Kidney (tissue), 14 donors: ENCODE results near the gene E2F1. TPM values are rescaled to one million over a fixed set of nuclear protein-coding genes. Genes with fewer than 3 reads are reported as not detected.

ENCODE experiments used
- DNase-seq, 5 donors: peaks; one replicate each; pipeline ENCODE4 v3.0.0-alpha.2; 2013 to 2020
- FAIRE-seq: peaks from 2 replicates; lab custom pipeline; 2012; peaks lifted over from hg19 to GRCh38; lab: Jason Lieb, UNC
- H3K27ac ChIP-seq, 2 donors: one replicate each; pipeline ENCODE4 v1.7.0; 2013; ENCODE audit warnings: low read depth in 2 of 2, low read length in 2 of 2, inconsistent platforms in 1 of 2
- H3K27me3 ChIP-seq: one replicate; pipeline ENCODE4 v1.7.1; 2013; ENCODE audit warnings: low read length, inconsistent platforms; ENCODE audit not compliant: control insufficient read depth, insufficient read depth
- H3K36me3 ChIP-seq, 3 donors: one replicate each; pipeline versions ENCODE4 v1.7.0 to v1.7.1; 2013; ENCODE audit warnings: low read length in 3 of 3, control low read depth in 1 of 3, inconsistent platforms in 1 of 3; ENCODE audit not compliant: insufficient read depth in 3 of 3, control insufficient read depth in 2 of 3
- H3K4me1 ChIP-seq, 3 donors: one replicate each; pipeline versions ENCODE4 v1.7.0 to v1.7.1; 2013; ENCODE audit warnings: low read length in 3 of 3, inconsistent platforms in 1 of 3, low read depth in 1 of 3; ENCODE audit not compliant: control insufficient read depth in 2 of 3, insufficient read depth in 2 of 3
- H3K4me3 ChIP-seq, 3 donors: one replicate each; pipeline versions ENCODE4 v1.7.0 to v1.8.1; 2013; ENCODE audit warnings: low read length in 3 of 3, control low read depth in 1 of 3, inconsistent platforms in 1 of 3
- H3K9ac ChIP-seq, 3 donors: one replicate each; pipeline versions ENCODE4 v1.7.0 to v1.7.1; 2013; ENCODE audit warnings: low read length in 3 of 3, control low read depth in 1 of 3, inconsistent platforms in 1 of 3
- H3K9me3 ChIP-seq, 3 donors: one replicate each; pipeline versions ENCODE4 v1.7.0 to v1.7.1; 2013; ENCODE audit warnings: low read length in 3 of 3, control low read depth in 1 of 3, inconsistent platforms in 1 of 3; ENCODE audit not compliant: control insufficient read depth in 2 of 3, insufficient read depth in 1 of 3
- CTCF ChIP-seq: IDR thresholded peaks from 3 replicates; pipeline ENCODE4 v1.5.1; 2012; ENCODE audit warnings: mild to moderate bottlenecking, moderate library complexity, borderline replicate concordance; ENCODE audit not compliant: insufficient read depth; ENCODE audit errors: extremely low read depth
- intact Hi-C: fragments of 100-400 bp; cut with DNase I; formaldehyde crosslinking; loops from one replicate; pipeline ENCODE4 v1.11.1; 2022
- polyA plus RNA-seq: library from polyadenylated mRNA; stranded (reverse); fragments of 350-450 nt; fragmentation: Illumina TruSeq; extraction: RNeasy Lipid Tissue Mini Kit (QIAGEN cat#74804); gene quantifications from one replicate; pipeline ENCODE4 v1.2.3, GENCODE V29; 2014; ENCODE audit warnings: low read depth, low replicate concordance; ENCODE audit not compliant: insufficient read depth
- total RNA-seq: library from RNA; stranded (reverse); fragmentation: NEBNext Ultra II Directional; extraction: Animal tissue kit (Norgen Biotek cat#: 25700); gene quantifications from one replicate; pipeline ENCODE4 v1.2.1, GENCODE V29; 2021
- donor health status: control.
- donor health status: control.
- donor health status: control.
- donor health status: control.
- donor health status: control.
- donor health status: DM: yes; HTN: yes; CAD: no.
- donor health status: Normal renal cell carcinoma (clear cell type).

E2F1 gene
- total and polyA plus RNA-seq, 2 donors from 2014 or later = 0.90 to 1.5 TPM

- Histone ChIP-seq H3K9me3 (no peaks in the 10 kb centered on the region), H3K4me1 (peaks cover 0 to 10% (median 9%) of the 10 kb centered on the region in 3 donors), H3K27ac (no peak overlapping the region), H3K4me3 (no peak overlapping the region), H3K9ac (no peak overlapping the region), H3K27me3 (no peaks in the 10 kb centered on the region), H3K36me3 (peaks cover 5 to 31% (median 18%) of the 10 kb centered on the region in 3 donors)
- DNase-seq = no peak
- intact Hi-C loops = no loop called here
- no peak for FAIRE-seq
- TF ChIP-seq CTCF = no peak
These were observed 40.8 kb downstream of the E2F1 start for GRCh38 chr20:33645396-33645795.

GRCh38 chr20:33645072-33645358, 41.2 kb downstream of the E2F1 start:
- peaks cover 5 to 35% (median 21%) of the 10 kb centered on the region in 3 donors for H3K36me3 ChIP-seq
- TF ChIP-seq CTCF = no peak
- no peaks in the 10 kb centered on the region for H3K9me3 ChIP-seq
- H3K27me3 ChIP-seq = no peaks in the 10 kb centered on the region
- no peak for FAIRE-seq
- H3K4me3 ChIP-seq = no peak overlapping the region
- no peak overlapping the region for H3K27ac ChIP-seq
- intact Hi-C loops = no loop called here
- no peak for DNase-seq
- no peak overlapping the region for H3K9ac ChIP-seq
- peaks cover 0 to 10% (median 9%) of the 10 kb centered on the region in 3 donors for H3K4me1 ChIP-seq

- DNase-seq (no peak), FAIRE-seq (no peak)
- no peak overlapping the region for H3K27ac ChIP-seq
- peaks cover 0 to 9% (median 9%) of the 10 kb centered on the region in 3 donors for H3K4me1 ChIP-seq
- H3K36me3 ChIP-seq = peaks cover 5 to 37% (median 26%) of the 10 kb centered on the region in 3 donors
- H3K9ac ChIP-seq = no peak overlapping the region
- H3K9me3 ChIP-seq = no peaks in the 10 kb centered on the region
- H3K27me3 ChIP-seq = no peaks in the 10 kb centered on the region
- no peak for TF ChIP-seq CTCF
- H3K4me3 ChIP-seq = no peak overlapping the region
- intact Hi-C loops = no loop called here
These were observed 41.7 kb downstream of the E2F1 start for GRCh38 chr20:33644313-33645071.
